WTC11 (cell line): ENCODE results near the gene CST6. TPM values are rescaled to one million over a fixed set of nuclear protein-coding genes. Genes with fewer than 3 reads are reported as not detected.

ENCODE experiments used
- ATAC-seq: fragments of 200-7000 bp; cut with Tn5 transposase; 2 replicates; pipeline ENCODE4 v1.10.0; 2021; ENCODE audit warnings: mild to moderate bottlenecking, moderate library complexity
- CTCF ChIA-PET: fragments of 300-600 bp; sonication (Branson Sonifier 250); formaldehyde crosslinking; loops from one replicate; lab custom pipeline; 2021; ENCODE audit warnings: antibody characterized with exemption; lab: Charles Lee
- POLR2A ChIA-PET: fragments of 350-600 bp; sonication (Branson Sonifier 250); formaldehyde crosslinking; loops from one replicate; lab custom pipeline; 2021; ENCODE audit warnings: antibody characterized with exemption; lab: Charles Lee
- DNase-seq: peaks from one replicate; pipeline ENCODE4 v3.0.0; 2021; ENCODE audit warnings: low spot score
- H3K27ac Mint-ChIP-seq: 2 replicates; pipeline ENCODE4 v1.8.0; 2021; ENCODE audit warnings: mixed read lengths
- H3K27me3 Mint-ChIP-seq: 2 replicates; pipeline ENCODE4 v1.8.0; 2021; ENCODE audit warnings: low read depth, mild to moderate bottlenecking, moderate library complexity, mixed read lengths
- H3K36me3 Mint-ChIP-seq: 2 replicates; pipeline ENCODE4 v1.8.0; 2021; ENCODE audit warnings: mixed read lengths
- H3K4me1 Mint-ChIP-seq: 2 replicates; pipeline ENCODE4 v1.8.0; 2022; ENCODE audit warnings: mixed read lengths
- H3K4me3 Mint-ChIP-seq: 2 replicates; pipeline ENCODE4 v1.8.0; 2021; ENCODE audit warnings: mild to moderate bottlenecking, moderate library complexity, mixed read lengths
- H3K9me3 Mint-ChIP-seq: 2 replicates; pipeline ENCODE4 v1.8.0; 2021; ENCODE audit warnings: mixed read lengths
- CREM ChIP-seq: sonication (generic); formaldehyde crosslinking; IDR thresholded peaks from 2 replicates; pipeline ENCODE4 v1.8.1; 2022; ENCODE audit warnings: mild to moderate bottlenecking, missing genetic modification reagents, moderate library complexity
- ETV6 ChIP-seq: sonication (generic); formaldehyde crosslinking; IDR thresholded peaks from 2 replicates; pipeline ENCODE4 v1.8.1; 2022; ENCODE audit warnings: mild to moderate bottlenecking, missing genetic modification reagents
- FOXJ3 ChIP-seq: sonication (generic); formaldehyde crosslinking; IDR thresholded peaks from 2 replicates; pipeline ENCODE4 v1.9.0; 2021; ENCODE audit warnings: missing genetic modification reagents, mild to moderate bottlenecking, borderline replicate concordance
- GTF2I ChIP-seq: fragments of 250-450 bp; sonication (Bioruptor Pico); conservative IDR thresholded peaks from 2 replicates; pipeline ENCODE4 v1.4.0; 2021; ENCODE audit warnings: mild to moderate bottlenecking
- NR3C1 ChIP-seq: sonication (generic); formaldehyde crosslinking; conservative IDR thresholded peaks from 2 replicates; pipeline ENCODE4 v1.8.1; 2023; ENCODE audit warnings: low read depth, mild to moderate bottlenecking, missing genetic modification reagents
- RORB ChIP-seq: fragments of 250-450 bp; sonication (Bioruptor Pico); IDR thresholded peaks from 2 replicates; pipeline ENCODE4 v1.9.0; 2021; ENCODE audit warnings: mild to moderate bottlenecking
- SP1 ChIP-seq: sonication (generic); formaldehyde crosslinking; conservative IDR thresholded peaks from 2 replicates; pipeline ENCODE4 v1.8.1; 2022; ENCODE audit warnings: missing genetic modification reagents
- ZBTB21 ChIP-seq: sonication (generic); formaldehyde crosslinking; IDR thresholded peaks from 2 replicates; pipeline ENCODE4 v1.8.1; 2023; ENCODE audit warnings: mild to moderate bottlenecking, missing genetic modification reagents, borderline replicate concordance
- ZNF317 ChIP-seq: sonication (generic); formaldehyde crosslinking; IDR thresholded peaks from 2 replicates; pipeline ENCODE4 v1.8.1; 2023; ENCODE audit warnings: low read depth, mild to moderate bottlenecking, moderate library complexity, missing genetic modification reagents, borderline replicate concordance
- total RNA-seq: library from RNA; stranded (reverse); gene quantifications from 3 replicates; pipeline ENCODE4 v1.2.3, GENCODE V29; 2021
- TF ChIP-seq, protein P1 (sequence below): sonication (generic); formaldehyde crosslinking; IDR thresholded peaks from 2 replicates; pipeline ENCODE4 v1.8.1; 2023; ENCODE audit warnings: mild to moderate bottlenecking, missing genetic modification reagents, moderate library complexity
- TF ChIP-seq, protein P2 (sequence below): fragments of 250-450 bp; sonication (Bioruptor Pico); IDR thresholded peaks from 2 replicates; pipeline ENCODE4 v2.1.2; 2022; ENCODE audit warnings: mild to moderate bottlenecking, moderate library complexity
- TF ChIP-seq, protein P3 (sequence below): sonication (generic); formaldehyde crosslinking; IDR thresholded peaks from 2 replicates; pipeline ENCODE4 v1.8.0; 2022; ENCODE audit warnings: mild to moderate bottlenecking, missing genetic modification reagents
- TF ChIP-seq, protein P4 (sequence below): fragments of 250-450 bp; sonication (Bioruptor Pico); conservative IDR thresholded peaks from 2 replicates; pipeline ENCODE4 v1.9.0; 2021; ENCODE audit warnings: mild to moderate bottlenecking
- TF ChIP-seq, protein P5 (sequence below): fragments of 250-450 bp; sonication (Bioruptor Pico); IDR thresholded peaks from 2 replicates; pipeline ENCODE4 v1.9.0; 2021; ENCODE audit warnings: mild to moderate bottlenecking
- TF ChIP-seq, protein P6 (sequence below): sonication (generic); formaldehyde crosslinking; IDR thresholded peaks from 2 replicates; pipeline ENCODE4 v1.8.1; 2022; ENCODE audit warnings: missing genetic modification reagents, borderline replicate concordance

Gene CST6
- total RNA-seq, 1 experiment from 2014 or later, result 0.72 TPM

DNA sequence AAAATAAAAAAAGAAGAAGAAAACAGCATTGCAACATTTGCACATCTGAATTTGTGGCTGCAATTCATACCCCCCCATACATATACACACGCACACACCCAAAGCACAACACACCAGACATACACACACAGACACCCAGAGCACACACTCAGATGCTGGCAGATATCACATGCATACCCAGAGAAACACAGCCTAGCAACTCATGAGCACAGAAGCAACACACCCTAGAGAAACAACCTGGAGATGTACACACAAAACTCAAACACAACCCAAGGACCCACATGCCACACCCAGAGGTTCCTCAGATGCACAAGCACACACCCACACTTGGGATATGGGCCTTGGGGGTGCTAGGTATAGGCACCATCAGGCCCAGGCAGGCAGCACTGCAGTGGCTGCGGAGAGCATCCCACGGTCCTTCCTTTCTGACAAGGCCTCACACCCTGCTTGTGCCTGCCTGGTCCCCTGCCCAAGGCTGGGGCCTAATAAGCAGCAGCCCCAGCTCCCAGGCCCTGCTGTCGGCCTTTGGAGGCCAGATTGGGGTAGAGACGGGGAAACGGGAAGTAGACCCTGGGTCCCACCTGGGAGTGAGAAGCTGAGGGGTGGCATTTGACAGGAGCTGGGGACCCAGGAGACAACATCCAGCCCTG lies 3.1 kb downstream of the CST6 start (continued):
- TF ChIP-seq, protein P1, sequence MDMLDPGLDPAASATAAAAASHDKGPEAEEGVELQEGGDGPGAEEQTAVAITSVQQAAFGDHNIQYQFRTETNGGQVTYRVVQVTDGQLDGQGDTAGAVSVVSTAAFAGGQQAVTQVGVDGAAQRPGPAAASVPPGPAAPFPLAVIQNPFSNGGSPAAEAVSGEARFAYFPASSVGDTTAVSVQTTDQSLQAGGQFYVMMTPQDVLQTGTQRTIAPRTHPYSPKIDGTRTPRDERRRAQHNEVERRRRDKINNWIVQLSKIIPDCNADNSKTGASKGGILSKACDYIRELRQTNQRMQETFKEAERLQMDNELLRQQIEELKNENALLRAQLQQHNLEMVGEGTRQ, result no peak
- TF ChIP-seq CREM (CRISPR knock-in tag) (no peak), ETV6 (no peak), GTF2I (CRISPR knock-in tag) (no peak), SP1 (CRISPR knock-in tag) (no peak)
- TF ChIP-seq, protein P2, sequence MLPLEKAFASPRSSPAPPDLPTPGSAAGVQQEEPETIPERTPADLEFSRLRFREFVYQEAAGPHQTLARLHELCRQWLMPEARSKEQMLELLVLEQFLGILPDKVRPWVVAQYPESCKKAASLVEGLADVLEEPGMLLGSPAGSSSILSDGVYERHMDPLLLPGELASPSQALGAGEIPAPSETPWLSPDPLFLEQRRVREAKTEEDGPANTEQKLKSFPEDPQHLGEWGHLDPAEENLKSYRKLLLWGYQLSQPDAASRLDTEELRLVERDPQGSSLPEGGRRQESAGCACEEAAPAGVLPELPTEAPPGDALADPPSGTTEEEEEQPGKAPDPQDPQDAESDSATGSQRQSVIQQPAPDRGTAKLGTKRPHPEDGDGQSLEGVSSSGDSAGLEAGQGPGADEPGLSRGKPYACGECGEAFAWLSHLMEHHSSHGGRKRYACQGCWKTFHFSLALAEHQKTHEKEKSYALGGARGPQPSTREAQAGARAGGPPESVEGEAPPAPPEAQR (CRISPR knock-in tag), result no peak
- TF ChIP-seq, protein P3, sequence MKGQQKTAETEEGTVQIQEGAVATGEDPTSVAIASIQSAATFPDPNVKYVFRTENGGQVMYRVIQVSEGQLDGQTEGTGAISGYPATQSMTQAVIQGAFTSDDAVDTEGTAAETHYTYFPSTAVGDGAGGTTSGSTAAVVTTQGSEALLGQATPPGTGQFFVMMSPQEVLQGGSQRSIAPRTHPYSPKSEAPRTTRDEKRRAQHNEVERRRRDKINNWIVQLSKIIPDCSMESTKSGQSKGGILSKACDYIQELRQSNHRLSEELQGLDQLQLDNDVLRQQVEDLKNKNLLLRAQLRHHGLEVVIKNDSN (CRISPR knock-in tag), result no peak
- TF ChIP-seq, protein P4, sequence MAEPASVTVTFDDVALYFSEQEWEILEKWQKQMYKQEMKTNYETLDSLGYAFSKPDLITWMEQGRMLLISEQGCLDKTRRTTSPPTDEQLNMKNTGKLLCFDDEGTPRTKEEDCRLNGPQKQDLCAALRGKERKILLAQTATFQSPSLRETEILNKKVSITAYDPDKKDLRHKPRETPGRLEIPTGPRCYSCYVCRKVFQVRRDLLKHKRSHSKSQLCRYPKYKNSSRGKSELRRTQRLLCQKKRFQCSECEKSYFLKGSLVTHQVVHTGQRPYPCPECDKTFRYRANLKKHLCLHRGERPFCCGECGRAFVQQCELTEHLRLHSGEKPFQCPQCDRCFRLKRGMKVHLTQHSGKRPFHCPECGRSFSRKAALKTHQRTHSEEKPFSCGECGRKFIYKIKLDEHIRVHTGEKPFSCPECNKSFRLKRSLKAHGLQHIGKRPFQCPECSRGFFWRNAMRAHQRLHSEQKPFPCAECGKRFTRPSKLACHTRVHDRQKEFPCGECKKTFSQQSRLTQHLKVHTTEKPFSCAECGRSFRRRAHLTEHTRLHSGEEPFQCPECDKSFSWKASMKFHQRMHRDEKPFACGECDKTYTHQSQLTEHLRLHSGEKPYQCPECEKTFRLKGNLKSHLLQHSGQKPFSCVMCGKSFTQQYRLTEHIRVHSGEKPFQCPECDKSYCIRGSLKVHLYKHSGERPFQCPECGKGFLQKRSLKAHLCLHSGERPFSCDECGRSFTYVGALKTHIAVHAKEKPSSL (CRISPR knock-in tag), result no peak

DNA sequence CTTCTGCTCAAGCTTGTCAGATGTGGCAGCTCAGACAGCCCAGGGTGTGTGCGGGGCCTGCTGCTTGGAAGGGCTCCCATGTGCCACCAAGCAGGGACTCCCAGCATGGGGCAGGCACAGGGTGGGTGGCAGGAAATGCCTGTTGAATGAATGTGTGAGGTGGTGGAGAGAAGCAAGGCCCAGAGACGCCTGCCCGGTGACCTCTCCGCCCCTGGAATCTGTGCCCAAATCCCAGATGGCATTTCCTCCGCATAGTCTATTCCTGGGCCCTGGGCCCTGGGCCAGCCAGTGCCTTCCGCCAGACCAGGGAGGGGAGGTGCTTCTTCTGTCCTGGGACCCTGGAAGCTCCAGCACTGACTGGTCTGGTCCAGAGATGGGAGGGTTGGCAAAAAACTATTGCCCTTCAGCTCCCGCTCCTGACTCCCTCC lies 3.7 kb downstream of the CST6 start:
- no peaks in the 10 kb centered on the region for H3K9me3 Mint-ChIP-seq
- ChIA-PET CTCF (interaction anchor here (0.6 to 1.6 kb wide), 4 partner anchors 30 to 235 kb away, joined by 3 to 4 read pairs (median 4); partner anchors contain the start of gene CCDC85B), POLR2A (no interaction called here)
- H3K4me3 Mint-ChIP-seq, result no peak overlapping the region
- peaks cover 18% of the 10 kb centered on the region for H3K27me3 Mint-ChIP-seq
- no peak for TF ChIP-seq FOXJ3 (CRISPR knock-in tag)
- no peak for TF ChIP-seq ZBTB21 (CRISPR knock-in tag)
- TF ChIP-seq, protein P5, sequence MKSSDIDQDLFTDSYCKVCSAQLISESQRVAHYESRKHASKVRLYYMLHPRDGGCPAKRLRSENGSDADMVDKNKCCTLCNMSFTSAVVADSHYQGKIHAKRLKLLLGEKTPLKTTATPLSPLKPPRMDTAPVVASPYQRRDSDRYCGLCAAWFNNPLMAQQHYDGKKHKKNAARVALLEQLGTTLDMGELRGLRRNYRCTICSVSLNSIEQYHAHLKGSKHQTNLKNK (CRISPR knock-in tag), result no peak
- no peak for TF ChIP-seq ZNF317 (CRISPR knock-in tag)
- no peak for TF ChIP-seq RORB (CRISPR knock-in tag)
- TF ChIP-seq, protein P6, sequence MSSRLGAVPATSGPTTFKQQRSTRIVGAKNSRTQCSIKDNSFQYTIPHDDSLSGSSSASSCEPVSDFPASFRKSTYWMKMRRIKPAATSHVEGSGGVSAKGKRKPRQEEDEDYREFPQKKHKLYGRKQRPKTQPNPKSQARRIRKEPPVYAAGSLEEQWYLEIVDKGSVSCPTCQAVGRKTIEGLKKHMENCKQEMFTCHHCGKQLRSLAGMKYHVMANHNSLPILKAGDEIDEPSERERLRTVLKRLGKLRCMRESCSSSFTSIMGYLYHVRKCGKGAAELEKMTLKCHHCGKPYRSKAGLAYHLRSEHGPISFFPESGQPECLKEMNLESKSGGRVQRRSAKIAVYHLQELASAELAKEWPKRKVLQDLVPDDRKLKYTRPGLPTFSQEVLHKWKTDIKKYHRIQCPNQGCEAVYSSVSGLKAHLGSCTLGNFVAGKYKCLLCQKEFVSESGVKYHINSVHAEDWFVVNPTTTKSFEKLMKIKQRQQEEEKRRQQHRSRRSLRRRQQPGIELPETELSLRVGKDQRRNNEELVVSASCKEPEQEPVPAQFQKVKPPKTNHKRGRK (CRISPR knock-in tag), result no peak
- no peak for TF ChIP-seq NR3C1 (CRISPR knock-in tag)
- DNase-seq (no peak), ATAC-seq (no peak)
- no peak overlapping the region for H3K27ac Mint-ChIP-seq
- H3K4me1 Mint-ChIP-seq, result no peaks in the 10 kb centered on the region
- no peaks in the 10 kb centered on the region for H3K36me3 Mint-ChIP-seq
